ENCODE results near the gene TBC1D4.
"Not testable (repeated sequence)": the region's sequence is repeated elsewhere in the genome, so short reads cannot be mapped to it uniquely, and the experiment has no call there.

Gene TBC1D4

DNA sequence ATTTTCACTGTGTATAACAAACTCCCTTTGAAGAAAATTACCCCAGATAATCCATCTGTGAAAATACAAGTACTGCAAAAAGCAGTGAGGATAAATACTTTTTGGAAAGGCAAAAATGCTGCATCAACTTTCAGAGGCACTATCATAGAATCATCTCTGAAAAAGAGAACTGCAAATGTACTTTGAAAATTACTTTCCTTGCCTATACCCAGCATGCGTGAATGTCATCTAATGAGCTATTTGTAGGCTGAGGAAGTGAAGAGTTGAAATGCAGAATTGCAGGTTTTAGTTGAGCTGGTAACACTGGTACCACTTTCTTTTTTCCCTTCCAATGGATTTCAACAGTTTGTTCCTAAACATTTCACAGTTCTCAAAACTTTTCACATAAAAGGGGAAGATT, 196.7 kb downstream of the TBC1D4 start:
- no peak for DNase-seq (ENCODE audit: low read depth in 2 of 2)

DNA sequence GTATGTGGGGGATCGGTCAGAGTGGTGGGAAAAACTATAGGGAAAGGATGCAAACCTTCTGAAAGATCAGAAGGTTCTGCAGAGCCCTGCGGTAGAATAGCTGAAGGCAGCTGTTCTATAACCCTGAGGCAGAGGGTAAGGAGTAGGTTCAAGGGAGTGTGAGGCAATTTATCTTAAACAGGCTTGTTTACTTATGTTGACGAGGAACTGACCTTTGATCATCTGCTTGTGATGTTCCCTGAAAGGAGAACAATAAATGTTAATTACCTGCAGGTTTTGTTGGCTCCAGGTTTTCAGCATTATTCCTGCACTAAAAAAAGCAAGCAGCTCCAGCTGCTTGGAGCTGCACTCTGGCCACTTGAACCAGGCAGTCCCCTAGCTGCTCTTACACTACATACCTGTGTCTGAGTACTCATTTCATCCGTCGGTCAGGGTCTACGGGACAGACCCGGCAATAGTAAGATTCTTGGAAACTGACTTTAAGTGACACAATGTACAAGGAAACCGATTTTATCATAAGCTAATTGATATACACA, 202.1 kb downstream of the TBC1D4 start:
- no peak for DNase-seq (ENCODE audit: low read depth in 2 of 2)

DNA sequence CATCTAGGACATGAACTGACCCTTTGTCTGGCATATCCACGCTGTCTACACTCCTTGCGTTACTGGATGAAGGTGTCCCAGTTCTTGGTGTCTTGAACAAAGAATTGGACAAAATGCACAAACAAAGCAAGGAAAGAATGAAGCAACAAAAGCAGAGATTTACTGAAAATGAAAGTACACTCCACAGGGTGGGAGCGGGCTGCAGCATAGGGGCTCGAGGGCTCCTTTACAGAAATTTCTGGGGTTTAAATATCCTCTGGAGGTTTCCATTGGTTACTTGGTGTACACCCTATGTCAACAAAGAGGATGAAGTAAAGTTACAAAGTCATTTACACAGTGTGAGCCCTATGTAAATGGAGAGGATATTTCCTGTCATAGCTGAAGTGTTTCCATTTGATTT, 208.3 kb downstream of the TBC1D4 start:
- not testable (repeated sequence) for DNase-seq (ENCODE audit: low read depth in 2 of 2)

DNA sequence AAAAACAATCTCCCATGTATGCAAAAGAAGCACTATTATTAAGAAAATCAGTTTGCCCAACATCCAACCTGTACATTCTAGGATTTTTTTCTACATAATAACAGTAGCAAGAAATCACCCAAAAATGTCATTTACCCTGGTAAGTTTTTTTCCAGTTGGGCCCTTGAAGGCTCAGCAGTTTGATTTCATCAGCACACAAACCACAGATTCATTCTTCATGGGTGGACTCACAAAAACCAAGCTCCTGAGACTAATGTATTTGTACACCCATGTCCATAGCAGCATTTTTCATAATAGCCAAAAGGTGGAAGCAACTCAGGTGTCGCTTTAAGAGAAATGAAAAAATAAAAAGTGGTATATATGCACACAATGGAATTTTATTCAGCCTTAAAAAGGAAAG, 210.1 kb downstream of the TBC1D4 start:
- DNase-seq (ENCODE audit: low read depth in 2 of 2), result no peak

DNA sequence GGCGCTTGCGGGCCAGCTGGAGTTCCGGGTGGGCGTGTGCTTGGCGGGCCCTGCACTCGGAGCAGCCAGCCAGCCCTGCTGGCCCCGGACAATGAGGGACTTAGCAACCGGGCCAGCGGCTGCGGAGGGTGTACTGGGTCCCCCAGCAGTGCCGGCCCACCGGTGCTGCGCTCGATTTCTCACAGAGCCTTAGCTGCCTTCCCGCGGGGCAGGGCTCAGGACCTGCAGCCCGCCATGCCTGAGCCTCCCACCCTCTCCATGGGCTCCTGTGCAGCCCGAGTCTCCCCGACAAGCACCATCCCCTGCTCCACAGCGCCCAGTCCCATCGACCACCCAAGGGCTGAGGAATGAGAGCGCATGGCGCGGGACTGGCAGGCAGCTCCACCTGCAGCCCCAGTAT, 213.5 kb downstream of the TBC1D4 start:
- DNase-seq (ENCODE audit: low read depth in 2 of 2), result not testable (repeated sequence)

DNA sequence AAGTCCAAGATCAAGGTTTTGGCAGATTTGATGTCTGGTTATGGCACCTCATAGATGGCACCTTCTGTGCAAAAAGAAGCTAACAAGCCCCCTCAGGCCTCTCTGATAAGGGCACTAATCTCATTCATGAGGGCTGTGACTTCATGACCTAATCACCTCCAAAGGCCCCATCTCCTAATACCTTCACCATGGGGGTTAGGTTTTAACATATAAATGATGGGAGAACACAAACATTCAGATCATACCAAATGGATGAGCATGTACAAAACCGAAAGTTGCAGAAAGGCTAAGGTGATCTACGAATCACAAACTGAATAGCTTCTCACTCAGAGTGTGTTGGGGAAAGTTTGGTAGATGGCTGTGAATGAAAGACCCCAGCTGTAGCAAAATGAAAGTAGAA, 217.4 kb downstream of the TBC1D4 start:
- DNase-seq (ENCODE audit: low read depth in 2 of 2), result no peak

DNA sequence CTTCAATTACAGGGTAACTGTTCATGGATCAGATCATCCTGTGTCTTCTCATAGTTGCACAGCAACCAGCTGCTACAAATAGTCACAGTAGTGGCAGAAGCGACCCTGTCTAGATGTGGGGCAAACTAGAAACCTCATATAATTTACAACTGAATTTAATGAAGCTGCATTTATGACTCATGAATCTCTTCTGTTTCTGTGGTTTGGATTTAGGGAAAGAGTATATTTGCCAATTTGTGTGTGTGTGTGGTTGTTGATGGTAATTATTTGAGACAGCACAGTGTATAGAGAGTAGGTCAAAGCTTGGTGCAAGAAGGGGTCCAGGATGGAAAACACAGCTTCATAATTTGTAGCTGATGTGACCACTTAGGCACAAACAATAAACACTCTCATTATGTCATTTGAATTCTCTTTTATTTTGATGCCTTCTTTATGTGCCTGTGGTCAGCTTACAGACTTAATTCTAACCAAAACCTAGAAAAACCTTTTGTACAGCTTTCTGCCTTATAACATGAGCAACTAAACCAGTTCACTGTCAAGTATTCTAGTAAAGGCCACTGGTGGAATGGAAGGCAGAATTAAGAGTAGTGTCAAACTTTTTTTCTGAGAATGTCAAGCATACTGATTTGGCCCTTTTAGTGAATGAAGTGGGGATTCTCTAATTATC, 218.1 kb downstream of the TBC1D4 start:
- no peak for DNase-seq (ENCODE audit: low read depth in 2 of 2)

DNA sequence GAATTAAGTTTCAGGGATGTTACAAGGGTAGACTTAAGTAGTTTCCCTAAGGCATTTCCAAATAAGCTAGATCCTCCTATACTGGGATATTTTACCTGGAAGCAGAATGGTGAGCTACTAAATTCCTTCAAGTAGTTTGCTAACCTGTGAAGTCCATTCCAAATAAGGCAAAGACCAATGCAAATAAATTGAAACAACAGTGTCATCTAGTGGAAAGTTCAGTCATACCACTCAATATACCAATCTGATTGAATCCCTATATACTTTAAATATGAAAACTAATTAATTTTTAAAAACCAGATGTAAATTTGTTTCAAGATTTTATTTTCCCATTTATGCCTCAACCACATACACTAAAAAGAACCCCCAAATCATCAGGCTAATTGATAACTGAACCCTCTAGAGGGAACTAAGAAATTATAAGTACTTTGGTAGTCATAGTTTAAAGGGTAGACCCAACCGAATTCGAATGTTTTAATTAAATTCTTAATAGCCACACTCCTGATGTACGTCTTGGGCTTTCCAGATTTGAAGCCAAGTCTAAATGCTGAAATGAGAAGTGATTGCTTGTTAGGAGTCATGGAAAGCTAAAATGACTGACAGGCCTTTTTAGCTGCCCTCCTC, 223.7 kb downstream of the TBC1D4 start:
- no peak for DNase-seq (ENCODE audit: low read depth in 2 of 2)

DNA sequence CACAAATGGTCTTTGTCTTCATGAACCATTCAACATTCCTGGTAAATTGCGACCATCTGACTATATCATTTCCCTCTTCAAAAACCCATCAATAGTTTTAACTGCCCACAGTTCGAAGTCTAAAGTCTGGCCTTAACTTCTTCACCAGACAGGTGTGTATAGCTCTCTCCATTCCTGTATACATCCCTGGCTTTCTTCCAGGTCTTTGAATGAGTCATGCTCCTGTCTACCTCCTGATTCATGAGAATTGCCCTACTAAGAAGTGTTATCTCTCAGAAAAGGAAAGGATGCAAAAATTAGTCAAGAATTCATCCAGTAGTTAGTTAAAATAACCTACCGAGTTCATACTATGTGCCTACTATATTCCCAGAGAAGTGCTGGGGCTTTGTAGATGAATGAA, 225.0 kb downstream of the TBC1D4 start:
- no peak for DNase-seq (ENCODE audit: low read depth in 2 of 2)

DNA sequence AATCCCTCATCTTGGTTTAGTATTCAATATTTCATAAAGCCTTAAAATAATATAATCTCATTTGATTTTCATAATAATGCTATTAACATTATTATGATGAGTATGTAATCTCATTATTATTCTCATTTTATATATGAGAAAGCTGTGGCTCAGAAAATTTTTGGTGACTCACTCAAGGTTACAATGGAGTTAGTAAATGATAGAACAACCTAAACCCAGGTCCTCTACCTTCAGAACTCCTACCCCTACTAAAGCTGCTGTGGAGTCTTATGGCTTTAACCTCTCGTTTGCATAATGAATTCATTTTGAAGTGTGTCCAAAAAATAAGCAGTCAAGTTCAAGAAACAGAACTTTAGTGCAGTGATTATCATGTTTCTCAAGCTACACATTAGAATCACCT, 226.3 kb downstream of the TBC1D4 start:
- DNase-seq (ENCODE audit: low read depth in 2 of 2), result no peak

DNA sequence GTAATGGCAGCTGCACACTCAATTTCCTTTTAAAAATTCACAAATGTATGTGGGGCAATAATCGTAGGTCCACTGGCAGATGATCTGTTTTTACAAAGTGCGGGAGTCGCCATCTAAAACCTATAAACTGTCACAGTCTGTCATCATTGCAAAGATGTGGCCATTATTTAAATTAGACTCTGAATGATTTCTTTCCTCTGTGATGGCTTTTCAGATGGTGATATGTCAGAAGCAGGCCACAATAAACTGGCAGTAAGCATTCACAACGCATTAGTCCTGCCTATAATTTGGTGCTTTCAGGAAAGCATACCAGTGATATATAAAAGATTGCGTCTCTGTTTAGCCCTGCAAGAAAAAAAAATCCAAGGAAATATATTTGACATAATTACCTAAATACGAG, 226.8 kb downstream of the TBC1D4 start:
- DNase-seq (ENCODE audit: low read depth in 2 of 2), result no peak

DNA sequence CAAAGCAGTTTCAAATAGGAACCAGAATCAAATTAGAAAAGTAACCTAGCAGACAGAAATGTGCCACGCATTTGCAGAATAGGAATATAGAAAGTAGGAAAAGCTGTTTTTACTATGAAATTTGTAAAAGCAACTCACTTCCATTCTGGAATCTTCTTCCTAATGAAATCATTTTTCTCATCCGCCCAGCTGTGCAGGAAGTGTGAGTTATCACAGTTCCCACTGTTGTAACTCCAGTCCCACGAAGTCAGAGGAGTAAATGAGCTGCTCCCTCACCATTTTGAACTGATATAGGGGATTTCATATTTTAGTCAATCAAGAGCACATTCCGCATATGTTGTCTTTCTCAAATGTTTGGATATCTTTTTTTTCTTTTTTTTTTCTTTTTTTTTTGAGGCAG, 230.8 kb downstream of the TBC1D4 start:
- DNase-seq (ENCODE audit: low read depth in 2 of 2), result no peak

DNA sequence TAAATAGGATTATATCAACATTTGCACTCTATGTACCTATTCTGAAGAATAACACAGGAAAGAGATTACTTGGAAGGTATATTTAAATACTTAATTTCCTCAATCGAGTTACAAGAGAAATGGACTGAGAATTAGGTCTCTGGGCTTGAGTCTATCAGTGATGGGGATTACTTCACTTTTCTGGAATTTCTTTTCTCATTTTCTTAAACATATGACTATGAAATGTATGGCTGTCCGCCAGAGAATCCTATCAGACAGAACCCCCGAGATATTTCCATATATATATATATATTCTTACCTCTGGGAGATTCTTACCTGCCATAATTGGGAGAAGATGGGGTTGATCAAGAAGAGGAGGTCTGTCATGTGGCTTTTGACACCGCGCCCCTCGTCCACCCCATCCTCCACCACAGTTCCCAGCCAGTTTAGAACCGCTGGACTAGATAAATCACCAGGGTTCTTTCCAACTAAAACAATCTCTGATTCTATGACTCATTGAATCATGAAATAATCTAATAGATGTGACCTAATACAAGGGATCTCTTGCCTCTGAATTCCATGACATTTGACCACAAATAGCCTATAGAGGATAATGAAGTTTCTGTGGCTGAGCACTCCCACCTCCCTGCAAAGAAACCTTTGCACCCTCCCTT, 231.3 kb downstream of the TBC1D4 start:
- no peak for DNase-seq (ENCODE audit: low read depth in 2 of 2)

DNA sequence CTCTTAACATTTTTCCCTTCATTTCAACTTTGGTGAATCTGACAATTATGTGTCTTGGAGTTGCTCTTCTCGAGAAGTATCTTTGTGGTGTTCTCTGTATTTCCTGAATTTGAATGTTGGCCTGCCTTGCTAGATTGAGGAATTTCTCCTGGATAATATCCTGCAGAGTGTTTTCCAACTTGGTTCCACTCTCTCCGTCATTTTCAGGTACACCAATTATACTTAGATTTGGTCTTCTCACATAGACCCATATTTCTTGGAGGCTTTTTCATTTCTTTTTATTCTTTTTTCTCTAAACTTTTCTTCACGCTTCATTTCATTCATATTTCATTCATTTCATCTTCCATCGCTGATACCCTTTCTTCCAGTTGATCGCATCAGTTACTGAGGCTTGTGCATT, 236.4 kb downstream of the TBC1D4 start:
- DNase-seq (ENCODE audit: low read depth in 2 of 2), result not testable (repeated sequence)

DNA sequence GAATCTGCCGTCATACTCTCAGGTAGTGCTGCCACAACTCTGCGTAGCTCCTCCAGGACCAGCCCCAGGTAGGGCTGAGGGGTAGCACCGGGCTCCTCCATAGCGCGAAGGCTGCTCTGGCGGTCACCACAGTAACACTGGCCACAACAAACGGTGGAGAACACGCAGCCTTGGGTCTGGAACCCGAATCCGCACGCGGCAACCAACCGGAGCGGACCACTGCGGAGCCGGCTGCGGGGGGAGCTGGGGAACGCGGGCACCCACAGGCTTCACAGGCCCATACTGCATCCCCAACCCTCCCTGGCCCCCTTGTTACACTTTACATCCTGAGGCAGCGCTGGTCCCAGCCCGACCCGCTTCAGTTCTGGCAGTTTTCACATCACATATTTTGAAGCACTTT, 241.7 kb downstream of the TBC1D4 start:
- DNase-seq (ENCODE audit: low read depth in 2 of 2), result not testable (repeated sequence)

DNA sequence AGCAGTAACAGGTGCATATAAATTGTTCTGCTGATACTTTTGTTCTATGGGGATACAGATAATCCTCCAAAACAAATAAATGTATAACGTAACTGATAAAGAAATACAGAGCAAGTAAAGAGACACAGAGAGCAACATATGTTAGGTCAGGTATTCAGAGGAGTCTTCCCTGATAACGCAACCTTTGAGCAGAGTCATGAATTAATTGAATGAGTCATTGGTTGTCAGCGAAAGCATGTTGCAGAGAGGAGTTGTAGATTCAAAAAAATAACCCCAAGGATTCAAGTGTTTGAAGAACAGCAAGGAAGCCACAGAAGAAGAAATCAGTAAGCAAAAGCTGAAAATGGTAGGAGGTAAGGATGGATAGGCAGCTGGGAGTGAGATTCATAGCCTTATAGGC, 245.2 kb downstream of the TBC1D4 start:
- DNase-seq (ENCODE audit: low read depth in 2 of 2), result no peak

Measured in stimulated activated CD8-positive, alpha-beta memory T cell treated with anti-CD3 and anti-CD28 coated beads, Interleukin-7, amount 100 ng/mL, for 1 hour (primary cell).